ENCODE data around the gene SLC39A1.
"Not testable (repeated sequence)": the region's sequence is repeated elsewhere in the genome, so short reads cannot be mapped to it uniquely, and the experiment has no call there.

GRCh38 chr1:154012543-154012942 is 49.2 kb upstream of the SLC39A1 start:
- TF ChIP-seq, protein P1, sequence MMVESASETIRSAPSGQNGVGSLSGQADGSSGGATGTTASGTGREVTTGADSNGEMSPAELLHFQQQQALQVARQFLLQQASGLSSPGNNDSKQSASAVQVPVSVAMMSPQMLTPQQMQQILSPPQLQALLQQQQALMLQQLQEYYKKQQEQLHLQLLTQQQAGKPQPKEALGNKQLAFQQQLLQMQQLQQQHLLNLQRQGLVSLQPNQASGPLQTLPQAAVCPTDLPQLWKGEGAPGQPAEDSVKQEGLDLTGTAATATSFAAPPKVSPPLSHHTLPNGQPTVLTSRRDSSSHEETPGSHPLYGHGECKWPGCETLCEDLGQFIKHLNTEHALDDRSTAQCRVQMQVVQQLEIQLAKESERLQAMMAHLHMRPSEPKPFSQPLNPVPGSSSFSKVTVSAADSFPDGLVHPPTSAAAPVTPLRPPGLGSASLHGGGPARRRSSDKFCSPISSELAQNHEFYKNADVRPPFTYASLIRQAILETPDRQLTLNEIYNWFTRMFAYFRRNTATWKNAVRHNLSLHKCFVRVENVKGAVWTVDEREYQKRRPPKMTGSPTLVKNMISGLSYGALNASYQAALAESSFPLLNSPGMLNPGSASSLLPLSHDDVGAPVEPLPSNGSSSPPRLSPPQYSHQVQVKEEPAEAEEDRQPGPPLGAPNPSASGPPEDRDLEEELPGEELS (CRISPR knock-in tag; IDR thresholded peaks at IDR 0.05): not testable (repeated sequence)
- TF ChIP-seq ZNF425 (CRISPR knock-in tag; conservative IDR thresholded peaks at IDR 0.05); ZNF396 (CRISPR knock-in tag; IDR thresholded peaks at IDR 0.05; ENCODE audit: borderline replicate concordance); JUN (CRISPR knock-in tag; IDR thresholded peaks at IDR 0.05); CTCF (IDR thresholded peaks at IDR 0.05): not testable (repeated sequence)
